OCI-LY7 (cell line): Measurements from ENCODE around the gene TMPRSS9.

Source experiments
- CTCF ChIP-seq: fragments of 200-600 bp; sonication (generic); conservative IDR thresholded peaks from 2 replicates; pipeline ENCODE4 v1.5.1; 2014; ENCODE audit warnings: mild to moderate bottlenecking, antibody characterized with exemption, low read length, moderate library complexity, mixed read lengths
- EZH2phosphoT487 ChIP-seq: fragments of 200-600 bp; sonication (generic); IDR thresholded peaks from 2 replicates; pipeline ENCODE4 v1.6.1; 2018; ENCODE audit warnings: low read depth, borderline replicate concordance, mild to moderate bottlenecking, mixed run types, antibody characterized with exemption, low read length, moderate library complexity, mixed read lengths

DNA sequence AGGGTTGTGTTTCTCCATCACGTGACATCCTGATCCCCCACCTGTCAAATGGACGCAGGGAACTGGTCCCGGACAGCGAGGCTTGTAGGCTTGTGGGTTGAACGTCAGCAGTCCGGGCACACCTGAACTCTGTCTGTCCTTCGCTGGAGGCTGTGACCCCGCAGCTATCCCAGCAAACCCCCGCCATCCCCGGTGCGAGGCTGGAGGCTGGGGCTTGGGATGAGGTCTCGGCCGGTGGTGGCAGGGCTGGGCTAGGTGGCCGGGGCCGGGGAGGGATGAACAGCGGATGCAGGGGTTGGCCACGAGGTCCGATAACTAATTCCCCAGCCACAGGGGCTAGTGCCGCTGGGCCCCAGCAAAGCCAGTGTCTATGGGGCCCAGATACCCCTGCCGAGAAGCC, 40.5 kb upstream of the TMPRSS9 start:
- TF ChIP-seq CTCF (no peak), EZH2phosphoT487 (no peak)
